GM19395 (cell line): ENCODE results near the gene ATP11C.
"Not testable (repeated sequence)": the region's sequence is repeated elsewhere in the genome, so short reads cannot be mapped to it uniquely, and the experiment has no call there.

Experiments used
- ATAC-seq: cut with Tn5 transposase; IDR thresholded peaks from one replicate; pipeline ENCODE4 v1.9.1; 2021; ENCODE audit warnings: mild to moderate bottlenecking, moderate library complexity; ENCODE audit not compliant: unreplicated experiment

Gene ATP11C

GRCh38 chrX:139924696-139925095, 8.2 kb downstream of the ATP11C start:
- no peak for ATAC-seq

DNA sequence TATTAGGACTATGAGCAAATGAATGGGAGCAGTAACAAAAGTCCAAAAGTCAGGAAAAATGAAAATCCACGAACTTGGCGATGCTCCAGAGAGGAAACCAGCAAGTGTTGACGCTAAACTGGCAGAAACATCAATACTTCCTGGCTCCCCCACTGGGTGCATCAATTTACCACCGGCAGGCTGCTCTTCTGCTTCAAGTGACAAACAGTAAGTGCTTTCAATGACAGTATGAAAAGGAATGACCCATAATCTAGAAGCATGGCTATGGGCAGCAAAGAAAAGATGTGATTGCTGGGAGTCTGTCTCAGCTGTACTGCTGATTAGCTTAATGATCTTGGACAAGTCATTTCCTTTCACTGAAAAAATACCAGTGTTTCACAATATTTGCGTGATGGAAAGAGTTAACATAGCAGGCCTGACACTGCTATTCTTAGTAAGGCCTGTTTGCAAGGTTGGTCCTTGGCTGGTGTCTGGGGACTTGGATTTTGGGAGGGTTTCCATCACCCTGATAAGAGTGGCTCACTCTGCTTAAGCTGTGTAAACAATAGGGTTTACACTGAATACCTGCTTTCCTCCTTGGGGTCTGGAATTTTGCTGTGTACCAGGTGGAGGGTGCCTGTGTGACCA, 8.7 kb downstream of the ATP11C start:
- ATAC-seq: no peak

DNA sequence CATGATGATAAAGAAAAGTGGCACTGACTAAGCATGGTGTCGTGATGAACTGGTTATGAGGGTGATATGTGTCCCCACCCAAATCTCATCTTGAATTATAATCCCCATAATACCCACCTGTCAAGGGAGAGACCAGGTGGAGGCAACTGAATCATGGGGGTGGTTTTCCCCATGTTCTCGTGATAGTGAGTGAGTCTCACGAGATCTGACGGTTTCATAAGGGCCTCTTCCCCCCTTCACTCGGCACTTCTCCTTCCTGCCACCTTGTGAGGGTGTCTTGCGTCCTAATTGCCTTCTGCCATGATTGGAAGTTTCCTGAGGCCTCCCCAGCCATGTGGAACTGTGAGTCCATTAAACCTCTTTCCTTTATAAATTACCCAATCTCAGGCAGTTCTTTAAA, 11.7 kb downstream of the ATP11C start:
- ATAC-seq: not testable (repeated sequence)

DNA sequence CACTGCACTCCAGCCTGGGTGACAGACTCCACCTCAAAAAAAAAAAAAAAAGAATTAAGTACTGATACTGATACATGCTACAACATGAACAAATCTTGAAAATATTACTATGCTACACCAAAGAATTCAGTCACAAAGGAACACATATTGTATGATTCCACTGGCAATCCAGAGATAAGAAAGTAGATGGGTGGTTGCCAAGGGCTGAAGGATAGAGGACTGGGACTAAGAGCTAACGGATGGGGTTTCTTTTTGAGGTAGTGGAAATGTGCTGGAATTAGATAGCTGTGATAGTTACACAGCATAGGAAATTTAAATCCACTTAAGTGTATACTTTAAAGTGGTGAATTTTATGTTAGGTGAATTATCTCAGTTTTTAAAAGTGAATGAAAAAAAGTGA, 12.5 kb downstream of the ATP11C start:
- ATAC-seq: no peak

GRCh38 chrX:139914421-139914820, 18.4 kb downstream of the ATP11C start:
- no peak for ATAC-seq

DNA sequence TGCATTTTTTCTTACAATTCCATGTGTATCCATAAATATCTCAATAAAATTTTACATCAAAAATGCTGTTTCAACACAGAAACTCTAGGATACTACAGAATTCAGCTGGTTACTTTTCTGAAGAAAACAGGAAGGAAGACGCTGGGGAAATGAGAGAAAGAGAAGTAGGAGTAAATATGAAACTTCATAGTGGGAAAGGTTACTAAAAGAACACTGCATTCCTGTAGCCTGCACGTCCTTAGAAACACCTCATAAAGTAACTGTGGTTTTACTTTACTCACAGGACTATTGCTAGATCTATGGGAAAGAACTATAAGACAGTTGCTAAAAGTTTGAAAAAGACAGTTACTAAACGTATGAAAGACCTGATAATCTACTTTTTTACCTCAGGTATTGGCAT, 23.1 kb downstream of the ATP11C start:
- peak; percentile 70 for ATAC-seq

GRCh38 chrX:139907078-139907477, 25.8 kb downstream of the ATP11C start:
- no peak for ATAC-seq

- no peak for ATAC-seq
Observed at GRCh38 chrX:139905743-139906142, 27.1 kb downstream of the ATP11C start.

DNA sequence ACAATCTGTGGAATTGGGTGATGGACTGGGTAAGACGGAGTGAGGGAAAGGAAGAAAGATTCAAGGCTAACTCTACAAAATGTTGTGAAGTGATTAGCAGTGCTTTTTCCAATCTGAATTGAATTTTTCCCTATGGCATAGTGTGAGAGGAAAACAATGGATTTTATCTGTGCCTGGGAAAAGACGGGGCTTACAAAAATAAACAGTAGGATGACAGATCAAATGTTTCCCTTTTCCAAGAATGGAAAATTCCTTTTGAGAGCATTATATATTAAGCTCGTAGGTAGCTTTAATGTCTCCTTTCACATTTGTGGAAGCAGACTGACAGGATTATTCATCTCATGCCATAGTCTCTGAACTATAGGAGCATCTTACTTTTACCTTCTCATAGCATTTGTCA, 27.8 kb downstream of the ATP11C start:
- ATAC-seq: no peak

DNA sequence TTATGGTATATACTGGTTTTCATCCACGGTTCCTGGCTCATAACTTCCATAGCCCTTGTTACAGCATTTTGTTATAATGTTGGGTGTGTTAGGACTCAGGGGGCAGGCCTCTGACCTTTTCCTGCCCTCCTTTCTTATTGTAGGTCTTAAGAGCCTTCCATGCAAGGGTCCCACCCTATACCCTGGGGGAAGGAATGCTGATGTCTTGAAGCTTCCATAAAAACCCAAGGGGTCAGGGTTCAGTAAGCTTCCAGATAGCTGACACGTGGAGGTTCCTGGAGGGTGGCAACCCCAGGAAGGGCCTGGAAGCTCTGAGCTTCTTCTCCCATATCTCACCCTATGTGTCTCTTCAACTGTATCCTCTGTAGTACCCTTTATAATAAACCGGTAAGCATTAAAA, 29.6 kb downstream of the ATP11C start:
- ATAC-seq: no peak

- no peak for ATAC-seq
Observed at GRCh38 chrX:139902559-139902958, 30.3 kb downstream of the ATP11C start.

DNA sequence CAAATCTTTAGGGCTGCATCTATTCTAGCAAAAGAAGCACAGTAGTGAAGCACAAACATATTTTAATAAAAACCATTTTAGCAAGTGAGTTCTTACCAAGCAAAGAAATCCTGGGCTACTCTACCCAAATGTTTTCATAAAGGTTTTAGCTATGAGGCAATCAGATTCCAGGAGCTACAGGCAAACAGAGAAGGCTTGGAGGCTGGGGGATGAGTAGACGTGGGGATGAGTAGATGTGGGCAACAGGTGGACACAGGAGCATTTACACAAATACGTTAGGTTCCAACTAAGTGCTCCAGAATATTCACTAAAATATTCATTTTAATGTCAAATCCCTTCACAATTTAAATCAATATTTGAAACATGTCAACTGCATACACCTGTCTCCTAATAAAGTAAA, 34.5 kb downstream of the ATP11C start:
- ATAC-seq: no peak

- peak; percentile 81 for ATAC-seq
Observed at GRCh38 chrX:139892512-139892911, 40.3 kb downstream of the ATP11C start.

- ATAC-seq: no peak
Observed at GRCh38 chrX:139890991-139891700, 41.7 kb downstream of the ATP11C start.

DNA sequence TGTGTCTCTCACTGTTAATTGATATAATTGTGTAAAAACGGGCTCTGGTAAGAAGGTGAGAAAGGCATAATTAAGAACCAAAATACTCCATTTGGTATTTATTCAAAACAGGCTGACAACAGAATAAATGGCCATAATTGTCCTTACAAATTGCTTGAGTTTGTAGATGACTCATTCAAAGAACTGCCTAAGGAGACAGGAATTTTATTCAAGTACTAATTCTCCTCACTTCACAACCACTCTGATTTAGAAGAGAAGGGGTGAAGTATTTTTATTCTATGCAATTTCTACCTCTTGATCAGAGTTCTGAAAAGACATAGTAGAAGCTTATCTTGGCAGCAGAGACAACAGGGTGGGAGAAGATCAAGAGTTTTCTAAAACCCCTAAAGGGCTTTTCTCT, 43.1 kb downstream of the ATP11C start:
- no peak for ATAC-seq

- no peak for ATAC-seq
Observed at GRCh38 chrX:139883984-139884383, 48.9 kb downstream of the ATP11C start.

DNA sequence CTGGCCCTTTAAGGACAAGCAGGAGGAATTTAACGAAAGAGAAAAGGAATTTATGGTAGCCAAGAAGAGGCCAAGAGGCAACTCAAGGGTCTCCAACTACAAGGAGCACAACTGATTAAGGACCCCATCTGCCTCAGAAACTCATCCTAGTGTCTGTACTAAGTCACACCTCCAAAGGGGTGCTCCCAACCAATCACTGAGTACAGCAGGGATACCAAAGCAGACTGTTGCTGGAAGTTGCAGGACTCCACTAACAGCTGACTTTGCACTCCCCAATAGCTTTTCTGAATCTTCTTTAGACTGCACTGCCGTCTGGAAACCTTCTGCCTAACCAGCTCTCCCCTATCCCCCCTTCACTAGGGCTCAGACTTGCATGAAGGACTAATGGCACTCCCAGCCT, 50.6 kb downstream of the ATP11C start:
- ATAC-seq: no peak

DNA sequence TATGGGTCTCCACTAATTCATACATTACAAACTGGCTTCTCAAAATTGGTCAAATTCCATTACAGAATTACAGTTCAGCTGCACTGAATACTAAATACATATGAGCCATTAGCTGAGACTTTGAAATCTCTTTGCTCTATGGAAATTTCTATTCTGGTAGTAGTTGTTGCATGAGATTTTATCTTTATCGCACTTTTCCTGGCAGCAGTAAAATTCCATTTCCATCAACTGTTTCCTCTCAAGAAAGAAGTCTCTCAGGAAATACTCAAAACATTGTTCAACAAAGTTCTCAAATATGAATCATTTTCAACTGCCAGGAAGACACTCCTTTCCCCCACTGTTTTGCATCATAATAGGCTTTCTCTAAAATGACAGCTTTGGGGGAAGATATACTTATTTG, 51.3 kb downstream of the ATP11C start:
- ATAC-seq: no peak

DNA sequence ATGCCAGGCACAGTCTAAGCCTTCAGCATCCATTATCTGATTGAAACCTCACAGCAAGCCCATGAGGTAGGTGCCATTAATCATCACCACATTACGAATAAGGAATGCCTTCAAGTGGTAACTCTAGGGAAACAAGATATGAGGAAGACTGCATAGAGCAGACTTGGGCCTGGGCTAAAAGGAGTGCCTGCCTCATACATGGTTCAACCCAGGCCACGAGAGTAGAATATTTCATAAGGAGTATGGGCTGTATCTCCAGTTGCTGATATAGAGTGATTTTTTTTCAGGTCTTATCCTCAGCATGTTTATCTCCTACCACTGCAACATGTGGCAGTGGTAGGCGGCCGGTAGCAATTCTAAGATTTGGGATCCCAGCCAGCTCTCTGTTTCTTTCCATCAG, 51.7 kb downstream of the ATP11C start:
- ATAC-seq: no peak

- no peak for ATAC-seq
Observed at GRCh38 chrX:139877710-139878414, 55.0 kb downstream of the ATP11C start.

DNA sequence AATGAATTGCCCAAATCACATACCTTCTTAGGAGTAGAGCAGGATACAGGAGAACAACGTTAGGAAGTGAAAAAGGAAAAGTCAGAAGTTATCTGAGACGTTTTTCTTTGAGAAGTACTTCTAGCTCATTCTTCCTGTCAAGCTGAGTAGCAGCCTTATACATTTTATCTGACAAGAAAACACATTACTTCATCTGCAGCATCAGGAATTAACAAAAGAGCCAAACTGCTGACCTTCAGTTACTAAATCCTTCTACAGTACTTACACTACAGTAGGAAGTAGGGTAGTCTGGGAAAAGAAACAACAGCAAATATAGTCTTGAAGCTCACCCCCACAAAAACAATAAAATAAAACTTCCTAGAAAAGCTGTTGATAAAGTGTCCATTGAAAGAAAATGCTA, 57.0 kb downstream of the ATP11C start:
- no peak for ATAC-seq

DNA sequence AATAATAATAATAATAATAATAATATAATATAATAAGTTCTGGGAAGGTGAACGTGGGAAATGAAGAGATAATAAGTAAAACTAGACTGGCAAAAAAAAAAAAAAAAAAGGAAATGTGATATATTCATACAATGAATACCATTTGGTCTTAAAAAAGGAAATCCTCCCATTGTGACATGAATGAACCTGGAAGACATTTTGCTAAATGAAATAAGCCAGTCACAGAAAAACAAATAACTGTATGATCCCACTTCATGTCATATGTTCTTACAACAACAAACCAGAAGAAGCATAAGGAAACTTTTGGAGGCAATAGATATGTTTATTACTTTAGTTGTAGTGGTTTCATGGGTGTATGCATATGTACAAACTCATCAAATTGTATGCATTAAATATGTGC, 63.1 kb downstream of the ATP11C start:
- ATAC-seq: no peak
